SK-N-MC (cell line): ENCODE measurements around the gene DCAF17.

Experiments used
- EZH2 ChIP-seq: fragments of 200-600 bp; sonication (generic); IDR thresholded peaks from one replicate; pipeline ENCODE4 v1.6.1; 2017; ENCODE audit warnings: antibody characterized with exemption
- FOXP2 ChIP-seq: optimal IDR thresholded peaks from 2 replicates; pipeline ENCODE3; 2011; ENCODE audit warnings: mild to moderate bottlenecking, moderate library complexity; ENCODE audit not compliant: insufficient read depth; ENCODE audit errors: extremely low read length, control extremely low read depth
- POLR2AphosphoS5 ChIP-seq: IDR thresholded peaks from 2 replicates; pipeline ENCODE4 v1.6.1; 2012; ENCODE audit warnings: mild to moderate bottlenecking, low read depth, low read length, borderline replicate concordance

DNA sequence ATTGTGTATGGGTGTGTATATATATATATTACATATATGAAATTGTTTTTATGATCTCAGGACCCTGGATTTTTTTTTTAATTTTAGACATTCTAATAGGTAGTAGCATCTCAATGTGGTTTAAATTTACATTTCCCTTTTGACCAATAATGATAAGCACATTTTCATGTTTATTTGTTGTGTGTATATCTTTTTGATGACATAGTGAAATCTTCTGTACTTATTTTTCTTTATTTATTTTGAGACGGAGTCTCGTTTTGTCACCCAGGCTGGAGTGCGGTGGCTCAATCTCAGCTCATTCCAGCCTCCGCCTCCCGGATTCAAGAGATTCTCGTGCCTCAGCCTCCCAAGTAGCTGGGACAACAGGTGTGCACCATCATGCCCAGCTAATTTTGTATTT, 53.2 kb downstream of the DCAF17 start:
- TF ChIP-seq POLR2AphosphoS5 (no peak), EZH2 (no peak), FOXP2 (no peak)
